Mesothelial cell of epicardium (in vitro differentiated cells): ENCODE measurements around the gene NPW. TPM values are rescaled to one million over a fixed set of nuclear protein-coding genes. Genes with fewer than 3 reads are reported as not detected.

Experiments
- DNase-seq, 2 experiments: peaks; one replicate each; pipeline ENCODE4 v3.0.0; 2021; ENCODE audit warnings: low spot score in 2 of 2; ENCODE audit not compliant: unreplicated experiment in 2 of 2
- H3K27ac Mint-ChIP-seq: 2 replicates; pipeline ENCODE4 v1.8.0; 2021; ENCODE audit warnings: mixed read lengths
- H3K27me3 Mint-ChIP-seq: 2 replicates; pipeline ENCODE4 v1.8.0; 2021; ENCODE audit warnings: low read depth, mixed read lengths
- H3K36me3 Mint-ChIP-seq: 2 replicates; pipeline ENCODE4 v1.8.0; 2021; ENCODE audit warnings: mixed read lengths
- H3K4me1 Mint-ChIP-seq: 2 replicates; pipeline ENCODE4 v1.8.0; 2021; ENCODE audit warnings: mixed read lengths
- H3K4me3 Mint-ChIP-seq: 2 replicates; pipeline ENCODE4 v1.8.0; 2021; ENCODE audit warnings: mild to moderate bottlenecking, moderate library complexity, mixed read lengths
- H3K9me3 Mint-ChIP-seq: 2 replicates; pipeline ENCODE4 v1.8.0; 2021; ENCODE audit warnings: mixed read lengths
- CTCF ChIP-seq: fragments of 200-600 bp; sonication (generic); IDR thresholded peaks from one replicate; pipeline ENCODE4 v1.5.0; 2021; ENCODE audit warnings: antibody characterized with exemption; ENCODE audit not compliant: unreplicated experiment
- total RNA-seq: library from RNA; stranded (reverse); gene quantifications from 3 replicates; pipeline ENCODE4 v1.2.1, GENCODE V29; 2021

NPW gene
- total RNA-seq, 1 donor from 2014 or later, result 14.0 TPM

GRCh38 chr16:2063861-2064260 lies 44.3 kb downstream of the NPW start:
- H3K4me1 Mint-ChIP-seq, result no peaks in the 10 kb centered on the region
- no peak overlapping the region for H3K27ac Mint-ChIP-seq
- TF ChIP-seq CTCF, result no peak
- no peaks in the 10 kb centered on the region for H3K9me3 Mint-ChIP-seq
- no peaks in the 10 kb centered on the region for H3K27me3 Mint-ChIP-seq
- no peak for DNase-seq
- H3K4me3 Mint-ChIP-seq, result no peak overlapping the region
- H3K36me3 Mint-ChIP-seq, result peaks cover 19% of the 10 kb centered on the region

GRCh38 chr16:2064368-2064945 lies 44.9 kb downstream of the NPW start:
- Mint-ChIP-seq H3K27ac (no peak overlapping the region), H3K4me1 (no peaks in the 10 kb centered on the region), H3K9me3 (no peaks in the 10 kb centered on the region), H3K4me3 (no peak overlapping the region), H3K36me3 (peaks cover 21% of the 10 kb centered on the region), H3K27me3 (no peaks in the 10 kb centered on the region)
- no peak for DNase-seq
- no peak for TF ChIP-seq CTCF

GRCh38 chr16:2066139-2066538 lies 46.6 kb downstream of the NPW start:
- no peak for TF ChIP-seq CTCF
- Mint-ChIP-seq H3K4me1 (no peaks in the 10 kb centered on the region), H3K36me3 (peaks cover 26% of the 10 kb centered on the region), H3K4me3 (no peak overlapping the region), H3K27ac (no peak overlapping the region), H3K27me3 (no peaks in the 10 kb centered on the region), H3K9me3 (no peaks in the 10 kb centered on the region)
- DNase-seq, result no peak

Other genes starting within 250 kb of the NPW start
- 56.6 to 58.4 TPM (median 57.7 TPM) in 3 replicates for gene NME3, start 248.2 kb upstream of the NPW start, total RNA-seq
- 32.3 to 41.5 TPM (median 35.2 TPM) in 3 replicates for gene EME2, start 247.0 kb upstream of the NPW start, total RNA-seq
- 62.2 to 65.3 TPM (median 63.9 TPM) in 3 replicates for gene MRPS34, start 246.7 kb upstream of the NPW start, total RNA-seq
- 49.6 to 51.4 TPM (median 50.0 TPM) in 3 replicates for gene SPSB3, start 237.2 kb upstream of the NPW start, total RNA-seq
- gene NUBP2, start 236.8 kb upstream of the NPW start, total RNA-seq, result 62.9 to 65.3 TPM (median 63.6 TPM) in 3 replicates
- gene IGFALS, start 226.1 kb upstream of the NPW start, total RNA-seq, result 0.34 to 0.63 TPM (median 0.35 TPM) in 3 replicates
- 27.8 to 29.8 TPM (median 29.7 TPM) in 3 replicates for gene HAGH, start 193.0 kb upstream of the NPW start, total RNA-seq
- 21.3 to 24.1 TPM (median 23.1 TPM) in 3 replicates for gene FAHD1, start 192.6 kb upstream of the NPW start, total RNA-seq
- not detected in 3 replicates for gene MEIOB, start 147.6 kb upstream of the NPW start, total RNA-seq
- 0.22 to 0.36 TPM in 2 of 3 replicates, not detected in the other for gene HS3ST6, start 101.4 kb upstream of the NPW start, total RNA-seq
- 13.1 to 14.1 TPM (median 13.4 TPM) in 3 replicates for gene MSRB1, start 76.6 kb upstream of the NPW start, total RNA-seq
- 0.40 to 0.45 TPM in 2 of 3 replicates, not detected in the other for gene RPL3L, start 65.1 kb upstream of the NPW start, total RNA-seq
- 92.9 to 103 TPM (median 95.0 TPM) in 3 replicates for gene NDUFB10, start 60.2 kb upstream of the NPW start, total RNA-seq
- gene RPS2, start 55.0 kb upstream of the NPW start, total RNA-seq, result 2,265 to 2,496 TPM (median 2,379 TPM) in 3 replicates
- gene RNF151, start 52.9 kb upstream of the NPW start, total RNA-seq, result not detected in 3 replicates
- 35.5 to 40.6 TPM (median 37.2 TPM) in 3 replicates for gene TBL3, start 47.7 kb upstream of the NPW start, total RNA-seq
- 0.42 to 1.3 TPM (median 0.73 TPM) in 3 replicates for gene NOXO1, start 38.3 kb upstream of the NPW start, total RNA-seq
- 22.8 to 26.5 TPM (median 23.7 TPM) in 3 replicates for gene GFER, start 35.6 kb upstream of the NPW start, total RNA-seq
- 0.49 to 1.3 TPM (median 1.0 TPM) in 3 replicates for gene SYNGR3, start 29.8 kb upstream of the NPW start, total RNA-seq
- gene ZNF598, start 10.0 kb upstream of the NPW start, total RNA-seq, result 50.6 to 52.7 TPM (median 52.7 TPM) in 3 replicates
- gene NHERF2, start 7.1 kb downstream of the NPW start, total RNA-seq, result 48.1 to 55.1 TPM (median 51.3 TPM) in 3 replicates
- gene NTHL1, start 28.0 kb downstream of the NPW start, total RNA-seq, result 27.6 to 31.1 TPM (median 29.7 TPM) in 3 replicates
- gene TSC2, start 28.2 kb downstream of the NPW start, total RNA-seq, result 242 to 250 TPM (median 243 TPM) in 3 replicates
- gene PKD1, start 116.1 kb downstream of the NPW start, total RNA-seq, result 173 to 183 TPM (median 175 TPM) in 3 replicates
- 1.1 to 1.5 TPM (median 1.3 TPM) in 3 replicates for gene RAB26, start 128.8 kb downstream of the NPW start, total RNA-seq
- 63.1 to 68.5 TPM (median 66.1 TPM) in 3 replicates for gene TRAF7, start 136.0 kb downstream of the NPW start, total RNA-seq
- gene CASKIN1, start 176.8 kb downstream of the NPW start, total RNA-seq, result 8.9 to 9.8 TPM (median 9.8 TPM) in 3 replicates
- 45.9 to 49.0 TPM (median 47.2 TPM) in 3 replicates for gene MLST8, start 185.7 kb downstream of the NPW start, total RNA-seq
- 11.9 to 14.4 TPM (median 13.0 TPM) in 3 replicates for gene BRICD5, start 191.1 kb downstream of the NPW start, total RNA-seq
- 15.2 to 17.9 TPM (median 16.8 TPM) in 3 replicates for gene PGP, start 195.1 kb downstream of the NPW start, total RNA-seq
- 29.3 to 36.3 TPM (median 33.0 TPM) in 3 replicates for gene E4F1, start 203.8 kb downstream of the NPW start, total RNA-seq
- gene DNASE1L2, start 216.7 kb downstream of the NPW start, total RNA-seq, result 1.0 to 1.4 TPM (median 1.2 TPM) in 3 replicates
- gene ECI1, start 231.8 kb downstream of the NPW start, total RNA-seq, result 53.3 to 54.8 TPM (median 54.5 TPM) in 3 replicates
- gene RNPS1, start 248.3 kb downstream of the NPW start, total RNA-seq, result 229 to 243 TPM (median 229 TPM) in 3 replicates